ENCODE data around the gene METTL9.
"Not testable (repeated sequence)": the region's sequence is repeated elsewhere in the genome, so short reads cannot be mapped to it uniquely, and the experiment has no call there.

Gene METTL9

GRCh38 chr16:21574372-21574771 lies 25.0 kb upstream of the METTL9 start:
- no peak for DNase-seq

GRCh38 chr16:21576323-21576722 lies 23.1 kb upstream of the METTL9 start:
- DNase-seq = not testable (repeated sequence)

GRCh38 chr16:21577487-21577886 lies 21.9 kb upstream of the METTL9 start:
- not testable (repeated sequence) for DNase-seq

GRCh38 chr16:21578311-21578710 lies 21.1 kb upstream of the METTL9 start:
- not testable (repeated sequence) for DNase-seq

GRCh38 chr16:21580131-21580530 lies 19.2 kb upstream of the METTL9 start:
- not testable (repeated sequence) for DNase-seq

GRCh38 chr16:21580807-21581206 lies 18.6 kb upstream of the METTL9 start:
- no peak for DNase-seq

- no peak for DNase-seq
These were observed 14.6 kb upstream of the METTL9 start for GRCh38 chr16:21584817-21585216.

GRCh38 chr16:21588593-21588992 lies 10.8 kb upstream of the METTL9 start:
- DNase-seq = not testable (repeated sequence)

- no peak for DNase-seq
These were observed 9.8 kb upstream of the METTL9 start for GRCh38 chr16:21589551-21589950.

- DNase-seq = no peak
These were observed 9.1 kb upstream of the METTL9 start for GRCh38 chr16:21590287-21590686.

- no peak for DNase-seq
These were observed 8.6 kb upstream of the METTL9 start for GRCh38 chr16:21590796-21591195.

- DNase-seq = no peak
These were observed 7.2 kb upstream of the METTL9 start for GRCh38 chr16:21592191-21592590.

GRCh38 chr16:21593530-21594289 lies 5.7 kb upstream of the METTL9 start:
- no peak for DNase-seq

- DNase-seq = no peak
These were observed 1.8 kb upstream of the METTL9 start for GRCh38 chr16:21597561-21598030.

- DNase-seq = no peak
These were observed 1.2 kb upstream of the METTL9 start for GRCh38 chr16:21598206-21598605.

- no peak for DNase-seq
These were observed 666 bp upstream of the METTL9 start for GRCh38 chr16:21598701-21599121.

GRCh38 chr16:21600031-21600773 lies 825 bp downstream of the METTL9 start:
- DNase-seq = peak in 2 of 3 experiments; percentile 65 to 74

GRCh38 chr16:21602785-21603184 lies 3.4 kb downstream of the METTL9 start:
- no peak for DNase-seq

GRCh38 chr16:21603928-21604327 lies 4.6 kb downstream of the METTL9 start:
- no peak for DNase-seq

- not testable (repeated sequence) for DNase-seq
These were observed 6.5 kb downstream of the METTL9 start for GRCh38 chr16:21605848-21606247.

GRCh38 chr16:21608639-21609328 lies 9.4 kb downstream of the METTL9 start:
- no peak for DNase-seq

GRCh38 chr16:21610006-21610544 lies 10.7 kb downstream of the METTL9 start:
- DNase-seq = no peak

GRCh38 chr16:21610766-21611165 lies 11.4 kb downstream of the METTL9 start:
- no peak for DNase-seq
